ENCODE measurements around the gene EPHB1.

GRCh38 chr3:134832585-134832984 lies 37.5 kb downstream of the EPHB1 start:
- TF ChIP-seq EZH2 (IDR thresholded peaks at IDR 0.05; ENCODE audit: insufficient read depth, poor library complexity, severe bottlenecking) = no peak
- TF ChIP-seq EZH2phosphoT487 (IDR thresholded peaks at IDR 0.05; ENCODE audit: insufficient read depth, low read depth) = no peak
